GM23248 (cell line): ENCODE data around the gene CAPN7.

Experiments used
- EZH2 ChIP-seq: fragments of 200-600 bp; sonication (generic); IDR thresholded peaks from 2 replicates; pipeline ENCODE4 v1.6.1; 2018; ENCODE audit warnings: antibody characterized with exemption, mild to moderate bottlenecking; ENCODE audit not compliant: insufficient read depth, poor library complexity, severe bottlenecking
- EZH2phosphoT487 ChIP-seq: fragments of 200-600 bp; sonication (generic); IDR thresholded peaks from 2 replicates; pipeline ENCODE4 v1.6.1; 2018; ENCODE audit warnings: antibody characterized with exemption, moderate library complexity, mild to moderate bottlenecking, low read depth; ENCODE audit not compliant: insufficient read depth

- TF ChIP-seq EZH2 (no peak), EZH2phosphoT487 (no peak)
These were observed 94.5 kb downstream of the CAPN7 start for GRCh38 chr3:15300323-15301078.
